ENCODE results near the gene PRSS23. TPM values are rescaled to one million over a fixed set of nuclear protein-coding genes. Genes with fewer than 3 reads are reported as not detected.
"Not testable (repeated sequence)": the region's sequence is repeated elsewhere in the genome, so short reads cannot be mapped to it uniquely, and the experiment has no call there.

PRSS23 gene
- total RNA-seq, 1 donor = 8.3 TPM

DNA sequence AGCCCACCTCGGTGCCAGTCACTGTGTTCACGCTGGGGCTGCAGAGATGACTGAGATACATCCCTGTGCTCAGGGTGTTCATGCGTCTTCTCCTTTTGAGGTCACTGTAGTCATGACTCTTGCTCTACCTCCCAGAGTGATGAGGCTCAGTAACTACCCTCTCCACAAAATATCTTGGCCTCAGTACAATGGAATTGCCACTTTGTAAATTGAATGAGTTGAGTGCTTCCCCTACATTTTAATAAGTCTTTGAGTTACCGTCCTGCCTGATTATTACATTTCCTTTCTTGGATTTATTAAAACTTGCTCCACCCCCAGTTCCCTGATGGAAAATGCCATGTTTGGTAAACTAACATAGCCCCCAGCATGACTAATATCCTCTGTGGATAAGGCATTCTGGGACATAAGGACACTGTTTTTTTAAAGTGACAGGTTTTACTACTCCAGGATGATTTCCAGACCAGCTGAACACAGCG is 15.9 kb downstream of the PRSS23 start:
- Histone ChIP-seq H3K4me1 (ENCODE audit: insufficient read depth, low read length) (no peaks in the 10 kb centered on the region), H3K27me3 (ENCODE audit: insufficient read depth, low read length) (no peaks in the 10 kb centered on the region), H3K9me3 (ENCODE audit: low read depth, low read length) (no peaks in the 10 kb centered on the region), H3K4me3 (ENCODE audit: low read length) (no peak overlapping the region)

DNA sequence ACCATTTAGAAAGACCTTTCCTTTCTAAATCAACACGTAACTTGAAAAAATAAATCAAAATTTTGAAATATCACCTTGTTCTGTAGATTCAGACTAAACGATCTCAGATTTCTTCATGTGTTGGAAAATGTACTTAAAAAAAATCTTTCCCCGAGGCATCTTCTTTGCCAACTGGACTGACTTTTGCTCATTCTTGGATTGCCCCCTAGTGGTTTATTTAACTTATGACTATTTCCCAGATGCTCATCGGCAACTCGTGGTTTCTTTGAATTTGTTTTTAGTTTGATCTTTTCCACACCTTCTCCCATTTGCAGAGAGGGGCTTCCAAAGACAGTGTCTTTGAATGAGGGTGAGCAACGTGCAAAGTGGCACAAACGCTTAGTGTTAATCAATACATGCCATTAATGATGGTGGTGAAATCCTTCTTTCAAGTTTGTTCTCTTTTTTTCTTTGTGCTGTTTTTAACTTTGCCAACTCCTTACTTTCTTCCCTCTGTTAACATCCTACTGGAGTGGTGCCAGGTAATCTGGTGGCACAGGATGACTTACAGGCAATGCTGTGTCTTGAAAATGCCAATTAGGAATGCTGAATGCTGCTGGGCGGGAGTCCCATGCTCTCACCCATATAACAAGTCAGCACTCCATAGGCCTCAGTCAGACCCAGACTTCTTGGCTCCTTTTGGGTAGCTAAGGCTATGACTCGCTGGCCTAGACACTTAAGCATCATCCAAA is 18.3 kb downstream of the PRSS23 start:
- H3K9me3 ChIP-seq (ENCODE audit: low read depth, low read length) = no peaks in the 10 kb centered on the region
- no peak overlapping the region for H3K4me3 ChIP-seq (ENCODE audit: low read length)
- H3K4me1 ChIP-seq (ENCODE audit: insufficient read depth, low read length) = no peaks in the 10 kb centered on the region
- H3K27me3 ChIP-seq (ENCODE audit: insufficient read depth, low read length) = no peaks in the 10 kb centered on the region

DNA sequence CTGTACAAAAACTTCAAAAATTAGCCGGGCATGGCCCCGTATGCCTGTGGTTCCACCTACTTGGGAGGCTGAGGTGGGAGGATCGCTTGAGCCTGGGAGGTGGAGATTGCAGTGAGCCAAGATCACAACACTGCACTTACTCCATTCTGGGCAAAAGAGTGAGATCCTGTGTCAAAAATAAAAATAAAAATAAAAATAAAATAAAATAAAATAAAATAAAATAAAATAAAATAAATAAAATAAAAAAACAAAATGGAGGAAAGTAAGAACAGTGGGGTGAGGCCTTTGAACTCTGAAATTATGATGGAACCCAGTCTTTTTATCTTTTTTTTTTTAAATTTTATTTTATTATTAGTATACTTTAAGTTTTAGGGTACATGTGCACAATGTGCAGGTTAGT is 23.8 kb downstream of the PRSS23 start:
- H3K9me3 ChIP-seq (ENCODE audit: low read depth, low read length); H3K4me1 ChIP-seq (ENCODE audit: insufficient read depth, low read length): not testable (repeated sequence)

DNA sequence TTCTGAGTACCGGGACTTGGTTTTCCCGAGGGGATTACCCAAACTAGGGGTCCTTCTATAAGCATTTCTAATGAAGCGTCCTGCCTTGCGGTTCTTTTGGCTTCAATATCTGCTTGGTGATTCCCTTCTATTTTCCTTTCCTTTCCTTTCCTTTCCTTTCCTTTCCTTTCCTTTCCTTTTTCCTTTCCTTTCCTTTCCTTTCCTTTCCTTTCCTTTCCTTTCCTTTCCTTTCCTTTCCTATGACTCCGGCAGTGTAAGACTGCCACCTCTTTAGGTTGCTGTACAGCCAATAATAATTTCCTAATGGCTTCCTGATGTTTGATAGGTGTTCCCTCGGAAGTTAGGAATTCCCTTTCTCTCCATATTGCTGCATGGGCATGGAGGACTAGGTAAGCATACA is 34.0 kb downstream of the PRSS23 start:
- H3K27me3 ChIP-seq (ENCODE audit: insufficient read depth, low read length); H3K4me1 ChIP-seq (ENCODE audit: insufficient read depth, low read length); H3K4me3 ChIP-seq (ENCODE audit: low read length); H3K9me3 ChIP-seq (ENCODE audit: low read depth, low read length): not testable (repeated sequence)

More for the DNA sequence above, 23.8 kb downstream of the PRSS23 start:
- not testable (repeated sequence) for H3K27me3 ChIP-seq (ENCODE audit: insufficient read depth, low read length); H3K4me3 ChIP-seq (ENCODE audit: low read length)

DNA sequence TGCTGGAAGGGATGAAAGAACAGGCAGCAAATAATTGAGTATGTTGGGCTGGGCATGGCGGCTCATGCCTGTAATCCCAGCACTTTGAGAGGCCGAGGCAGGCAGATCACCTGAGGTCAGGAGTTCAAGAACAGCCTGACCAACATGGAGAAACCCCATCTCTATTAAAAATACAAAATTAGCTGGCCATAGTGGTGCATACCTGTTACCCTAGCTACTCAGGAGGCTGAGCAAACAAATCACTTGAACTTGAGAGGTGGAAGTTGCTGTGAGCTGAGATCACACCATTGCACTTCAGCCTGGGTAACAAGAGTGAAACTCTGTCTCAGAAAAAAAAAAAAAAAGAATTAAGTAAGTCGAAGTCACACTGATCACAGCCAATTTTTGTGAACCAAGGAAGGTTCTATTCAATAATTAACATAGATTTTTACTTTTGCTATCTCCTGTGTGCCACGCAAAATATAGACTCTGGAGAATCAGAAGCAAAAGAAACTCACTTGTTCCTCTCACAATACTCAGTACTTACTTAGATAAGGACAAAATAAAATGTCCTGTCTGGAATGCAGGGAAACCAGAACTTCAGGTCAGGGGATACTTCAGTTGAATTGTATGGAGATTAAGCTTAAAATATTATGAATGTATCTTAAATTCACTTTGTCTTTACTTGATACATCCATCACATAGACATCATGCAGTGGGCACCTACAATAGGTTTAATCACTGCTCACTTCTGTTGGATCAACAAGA is 44.6 kb downstream of the PRSS23 start:
- H3K4me1 ChIP-seq (ENCODE audit: insufficient read depth, low read length); H3K4me3 ChIP-seq (ENCODE audit: low read length); H3K9me3 ChIP-seq (ENCODE audit: low read depth, low read length); H3K27me3 ChIP-seq (ENCODE audit: insufficient read depth, low read length): not testable (repeated sequence)

DNA sequence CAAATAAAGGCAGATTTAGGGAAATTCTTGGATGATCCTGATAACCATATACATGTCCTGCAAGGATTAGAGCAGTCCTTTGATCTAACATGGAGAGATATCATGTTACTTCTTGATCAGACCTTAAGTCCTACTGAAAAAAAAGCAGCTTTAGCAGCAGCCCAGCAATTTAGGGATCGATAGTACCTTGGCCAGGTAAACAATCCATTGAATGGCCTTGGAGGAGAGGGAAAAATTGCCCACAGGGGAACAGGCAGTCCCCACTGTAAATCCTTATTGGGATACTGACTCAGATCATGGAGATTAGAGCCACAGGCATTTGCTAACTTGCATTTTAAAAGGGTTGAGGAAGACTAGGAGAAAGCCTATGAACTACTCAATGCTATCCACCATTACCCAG is 47.8 kb downstream of the PRSS23 start:
- H3K4me1 ChIP-seq (ENCODE audit: insufficient read depth, low read length) = no peaks in the 10 kb centered on the region
- no peak overlapping the region for H3K4me3 ChIP-seq (ENCODE audit: low read length)
- no peaks in the 10 kb centered on the region for H3K27me3 ChIP-seq (ENCODE audit: insufficient read depth, low read length)

DNA sequence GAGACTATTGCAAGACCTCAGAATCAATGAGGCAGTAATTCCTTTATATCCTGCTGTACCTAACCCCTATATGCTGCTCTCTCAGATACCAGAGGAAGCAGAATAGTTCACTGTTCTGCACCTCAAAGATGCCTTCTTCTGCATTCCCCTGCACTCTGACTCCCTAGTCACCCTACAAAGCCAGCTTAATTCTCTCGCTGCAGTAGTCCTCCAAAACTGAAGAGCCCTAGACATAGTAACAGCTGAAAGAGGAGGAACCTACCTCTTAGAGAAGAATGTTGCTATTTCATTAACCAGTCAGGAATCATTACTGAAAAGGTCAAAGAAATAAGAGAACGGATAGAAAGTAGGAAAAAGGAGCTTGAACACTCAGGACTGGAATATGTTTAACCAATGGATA is 49.3 kb downstream of the PRSS23 start:
- Histone ChIP-seq H3K4me1 (ENCODE audit: insufficient read depth, low read length) (no peaks in the 10 kb centered on the region), H3K9me3 (ENCODE audit: low read depth, low read length) (no peaks in the 10 kb centered on the region), H3K4me3 (ENCODE audit: low read length) (no peak overlapping the region), H3K27me3 (ENCODE audit: insufficient read depth, low read length) (no peaks in the 10 kb centered on the region)

More for the DNA sequence above, 47.8 kb downstream of the PRSS23 start:
- H3K9me3 ChIP-seq (ENCODE audit: low read depth, low read length) = no peaks in the 10 kb centered on the region

Other genes with a start within 250 kb of the PRSS23 start
- 4.2 TPM for gene ME3, start 127.9 kb upstream of the PRSS23 start, total RNA-seq
- 0.10 TPM for gene FZD4, start 154.9 kb downstream of the PRSS23 start, total RNA-seq
- gene TMEM135, start 237.4 kb downstream of the PRSS23 start, total RNA-seq = 10.6 TPM